Kidney epithelial cell (primary cell): ENCODE data around the gene KCNH5. TPM values are rescaled to one million over a fixed set of nuclear protein-coding genes. Genes with fewer than 3 reads are reported as not detected.

Source experiments
- DNase-seq: peaks from one replicate; pipeline ENCODE4 v3.0.0-alpha.2; 2010; ENCODE audit warnings: low read depth
- H3K27me3 ChIP-seq: 2 replicates; pipeline ENCODE4 v1.6.0; 2011; ENCODE audit warnings: low read length; ENCODE audit not compliant: control insufficient read depth, insufficient read depth
- H3K36me3 ChIP-seq: 2 replicates; pipeline ENCODE4 v1.5.1; 2011; ENCODE audit warnings: low read length; ENCODE audit not compliant: control insufficient read depth, insufficient read depth
- H3K4me3 ChIP-seq: 2 replicates; pipeline ENCODE4 v1.5.1; 2011; ENCODE audit warnings: low read depth, mild to moderate bottlenecking, control low read depth, low read length
- CTCF ChIP-seq: IDR thresholded peaks from 2 replicates; pipeline ENCODE4 v1.5.1; 2011; ENCODE audit warnings: mild to moderate bottlenecking, moderate library complexity, low read length, control low read depth, inconsistent platforms; ENCODE audit not compliant: insufficient read depth, poor library complexity, severe bottlenecking
- total RNA-seq: library from RNA; depleted of rRNA; stranded (reverse); fragments of >200 nt; gene quantifications from 2 replicates; pipeline ENCODE4 v1.2.3, GENCODE V29; 2015

KCNH5 gene
- total RNA-seq, 1 donor from 2014 or later = not detected

- DNase-seq = no peak
- no peak overlapping the region for H3K4me3 ChIP-seq
- TF ChIP-seq CTCF = no peak
- H3K36me3 ChIP-seq = no peaks in the 10 kb centered on the region
- no peaks in the 10 kb centered on the region for H3K27me3 ChIP-seq
Observed at GRCh38 chr14:62897771-62898170, 147.5 kb downstream of the KCNH5 start.

- no peaks in the 10 kb centered on the region for H3K36me3 ChIP-seq
- DNase-seq = no peak
- no peak for TF ChIP-seq CTCF
- H3K27me3 ChIP-seq = no peaks in the 10 kb centered on the region
- H3K4me3 ChIP-seq = no peak overlapping the region
Observed at GRCh38 chr14:62896932-62897456, 148.3 kb downstream of the KCNH5 start.

GRCh38 chr14:62894736-62895135, 150.5 kb downstream of the KCNH5 start:
- no peak for TF ChIP-seq CTCF
- no peak for DNase-seq
- no peaks in the 10 kb centered on the region for H3K36me3 ChIP-seq

GRCh38 chr14:62889364-62889763, 155.9 kb downstream of the KCNH5 start:
- no peak for TF ChIP-seq CTCF
- Histone ChIP-seq H3K36me3 (no peaks in the 10 kb centered on the region), H3K27me3 (no peaks in the 10 kb centered on the region), H3K4me3 (no peak overlapping the region)
- no peak for DNase-seq

More at GRCh38 chr14:62894736-62895135, 150.5 kb downstream of the KCNH5 start:
- Histone ChIP-seq H3K27me3 (no peaks in the 10 kb centered on the region), H3K4me3 (no peak overlapping the region)

GRCh38 chr14:62886461-62886860, 158.8 kb downstream of the KCNH5 start:
- TF ChIP-seq CTCF = no peak
- no peaks in the 10 kb centered on the region for H3K27me3 ChIP-seq
- DNase-seq = no peak
- H3K36me3 ChIP-seq = no peaks in the 10 kb centered on the region
- no peak overlapping the region for H3K4me3 ChIP-seq

- Histone ChIP-seq H3K4me3 (no peak overlapping the region), H3K36me3 (no peaks in the 10 kb centered on the region), H3K27me3 (no peaks in the 10 kb centered on the region)
- no peak for DNase-seq
- no peak for TF ChIP-seq CTCF
Observed at GRCh38 chr14:62885451-62885850, 159.8 kb downstream of the KCNH5 start.
